Cardiac fibroblast (primary cell): ENCODE data around the gene FAM227B.
A peak's percentile ranks its signal among the peaks of the same experiment; 100 is the strongest.
"Not testable (repeated sequence)": the region's sequence is repeated elsewhere in the genome, so short reads cannot be mapped to it uniquely, and the experiment has no call there.

Experiments
- DNase-seq, 2 donors: peaks; one replicate each; pipeline versions ENCODE4 v3.0.0 to v3.0.0-alpha.2; 2010; ENCODE audit warnings: low read depth in 2 of 2
- H3K4me3 ChIP-seq, 2 donors: replicated peaks in 1 of 2; 1 replicate in 1 of 2; 2 replicates in 1 of 2; pipeline ENCODE4 v1.5.1; 2011; ENCODE audit warnings: low read depth in 2 of 2, low read length in 2 of 2, mild to moderate bottlenecking in 2 of 2, moderate library complexity in 1 of 2
- TF ChIP-seq, protein P1 (sequence below): IDR thresholded peaks from one replicate; pipeline ENCODE4 v1.5.1; 2011; ENCODE audit warnings: low read depth, mild to moderate bottlenecking, low read length, inconsistent platforms

The FAM227B gene

DNA sequence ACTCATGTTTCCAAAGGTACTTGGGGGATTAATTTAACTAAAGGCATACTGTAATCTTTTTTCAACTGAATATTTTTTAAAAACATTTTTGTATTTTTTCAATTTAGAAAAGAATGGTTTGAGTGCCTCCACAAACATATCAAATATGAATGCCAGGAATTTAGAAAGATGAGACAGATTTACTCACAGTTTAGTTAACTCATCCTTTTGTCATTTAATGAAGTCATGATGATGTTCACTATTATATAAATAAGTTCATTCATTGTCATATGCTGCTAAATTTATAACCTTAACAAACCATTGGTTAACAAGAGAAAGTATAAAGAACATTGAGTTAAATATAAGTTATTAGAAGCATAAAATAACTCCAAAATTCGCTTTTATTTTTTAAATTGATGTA, 147.6 kb downstream of the FAM227B start:
- H3K4me3 ChIP-seq: no peak overlapping the region
- TF ChIP-seq, protein P1, sequence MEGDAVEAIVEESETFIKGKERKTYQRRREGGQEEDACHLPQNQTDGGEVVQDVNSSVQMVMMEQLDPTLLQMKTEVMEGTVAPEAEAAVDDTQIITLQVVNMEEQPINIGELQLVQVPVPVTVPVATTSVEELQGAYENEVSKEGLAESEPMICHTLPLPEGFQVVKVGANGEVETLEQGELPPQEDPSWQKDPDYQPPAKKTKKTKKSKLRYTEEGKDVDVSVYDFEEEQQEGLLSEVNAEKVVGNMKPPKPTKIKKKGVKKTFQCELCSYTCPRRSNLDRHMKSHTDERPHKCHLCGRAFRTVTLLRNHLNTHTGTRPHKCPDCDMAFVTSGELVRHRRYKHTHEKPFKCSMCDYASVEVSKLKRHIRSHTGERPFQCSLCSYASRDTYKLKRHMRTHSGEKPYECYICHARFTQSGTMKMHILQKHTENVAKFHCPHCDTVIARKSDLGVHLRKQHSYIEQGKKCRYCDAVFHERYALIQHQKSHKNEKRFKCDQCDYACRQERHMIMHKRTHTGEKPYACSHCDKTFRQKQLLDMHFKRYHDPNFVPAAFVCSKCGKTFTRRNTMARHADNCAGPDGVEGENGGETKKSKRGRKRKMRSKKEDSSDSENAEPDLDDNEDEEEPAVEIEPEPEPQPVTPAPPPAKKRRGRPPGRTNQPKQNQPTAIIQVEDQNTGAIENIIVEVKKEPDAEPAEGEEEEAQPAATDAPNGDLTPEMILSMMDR: no peak
- peak in 1 of 2 donors; percentile 55 for DNase-seq

DNA sequence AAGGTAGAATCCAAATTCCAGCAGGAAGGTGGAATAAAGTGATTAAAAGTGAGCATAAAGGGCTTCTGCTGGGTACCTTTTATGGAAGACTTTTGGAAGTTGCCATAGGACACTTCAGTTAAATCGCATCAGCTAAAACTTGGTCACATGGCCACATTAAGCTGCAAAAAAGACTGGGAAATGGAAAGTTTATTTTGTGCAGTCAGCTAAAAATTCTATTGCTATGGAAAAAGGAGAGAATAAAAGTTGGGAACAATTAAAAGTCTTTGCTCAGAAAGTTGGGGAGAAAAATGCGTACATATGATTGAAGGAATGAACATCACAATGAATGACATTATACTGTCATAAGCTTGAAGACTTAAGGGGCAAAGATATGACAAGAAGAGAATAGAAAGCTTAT, 148.3 kb downstream of the FAM227B start:
- no peak for DNase-seq
- TF ChIP-seq, protein P1: no peak
- H3K4me3 ChIP-seq: no peak overlapping the region

DNA sequence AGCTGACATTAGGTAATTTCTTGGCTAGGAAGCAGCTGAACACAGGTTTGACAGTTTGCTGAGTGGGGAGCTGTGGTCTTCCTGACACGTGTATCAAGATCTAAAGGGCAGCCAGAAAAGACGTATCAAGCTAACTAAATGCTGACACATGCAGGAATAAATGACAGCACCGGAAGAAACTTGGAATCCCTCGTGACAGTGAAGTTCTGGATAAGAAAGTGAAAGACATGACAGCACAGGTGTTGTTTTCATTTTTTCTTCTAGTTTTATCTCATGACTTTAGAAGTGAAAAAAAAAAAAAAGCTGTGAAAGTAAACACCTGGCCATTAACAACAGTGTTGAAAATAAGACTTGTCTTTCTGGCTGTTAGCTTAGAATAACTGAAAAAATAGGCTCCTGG, 148.9 kb downstream of the FAM227B start:
- H3K4me3 ChIP-seq: no peak overlapping the region
- no peak for DNase-seq
- TF ChIP-seq, protein P1: no peak

DNA sequence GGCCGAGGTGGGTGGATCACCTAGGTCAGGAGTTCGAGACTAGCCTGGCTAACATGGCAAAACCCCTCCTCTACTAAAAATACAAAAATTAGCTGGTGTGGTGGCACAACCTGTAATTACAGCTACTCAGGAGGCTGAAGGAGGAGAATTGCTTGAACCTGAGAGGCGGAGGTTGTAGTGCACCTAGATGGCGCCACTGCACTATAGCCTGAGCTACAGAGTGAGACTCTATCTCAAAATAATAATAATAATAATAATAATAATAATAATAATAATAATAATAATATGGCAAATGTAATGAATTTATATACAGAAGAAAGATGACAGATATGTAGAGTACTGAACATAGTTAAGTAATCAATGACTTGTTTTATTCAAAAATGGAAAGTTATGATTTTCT, 149.4 kb downstream of the FAM227B start:
- not testable (repeated sequence) for H3K4me3 ChIP-seq
- TF ChIP-seq, protein P1: peak; percentile 37
- peak in 1 of 2 donors; percentile 34 for DNase-seq

DNA sequence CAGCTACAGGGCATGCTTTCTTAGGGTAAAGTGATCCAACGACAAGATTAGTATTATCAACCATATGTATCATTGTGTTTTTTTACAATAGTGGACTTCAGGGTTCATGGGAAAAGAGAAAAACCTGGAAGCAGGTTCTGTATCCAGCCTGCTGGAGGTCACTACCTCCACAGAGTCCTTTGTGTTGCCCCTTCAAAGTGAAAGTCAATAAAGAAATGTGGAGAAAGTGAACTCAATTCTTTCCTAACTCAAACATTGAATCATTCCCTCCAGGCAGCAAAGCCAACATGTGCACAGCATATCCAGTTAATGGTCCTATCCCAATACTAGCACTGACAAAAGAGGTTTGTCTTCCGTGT, 152.2 kb downstream of the FAM227B start:
- peak; percentile 26 to 28 for DNase-seq
- no peak overlapping the region for H3K4me3 ChIP-seq
- TF ChIP-seq, protein P1: no peak

DNA sequence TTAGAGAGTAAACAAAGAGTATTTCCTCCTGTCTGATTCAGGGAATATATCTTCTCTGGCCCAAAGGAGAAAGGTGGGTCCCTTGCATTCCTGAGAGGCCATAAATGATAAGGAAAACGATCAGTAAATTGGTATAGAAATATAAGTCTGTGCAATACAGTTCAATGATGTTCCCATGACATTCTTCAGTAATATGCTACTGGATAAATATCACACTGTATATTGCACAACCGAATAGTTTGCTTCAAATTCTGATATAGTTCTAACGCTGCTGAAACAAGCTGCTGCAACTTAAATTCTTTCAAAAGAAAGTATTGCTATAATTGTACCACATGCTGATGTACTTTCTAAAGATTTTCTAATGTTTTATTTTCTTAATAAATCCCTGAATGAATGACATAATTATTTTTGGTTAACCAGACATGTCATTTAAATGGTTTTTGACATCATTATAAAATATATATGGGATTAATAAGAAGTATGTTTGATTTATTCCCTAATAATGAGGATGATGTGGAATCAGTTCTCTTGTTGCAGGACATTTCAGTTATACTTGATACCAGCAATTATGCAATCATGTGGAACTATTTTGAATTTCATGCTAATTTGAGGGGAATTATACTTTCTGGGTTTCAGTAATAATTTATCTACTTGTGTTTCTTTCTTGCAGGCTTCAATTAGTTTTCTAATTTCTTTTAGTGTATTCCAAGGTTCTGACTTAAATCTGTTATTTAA, 152.7 kb downstream of the FAM227B start:
- DNase-seq: peak in 1 of 2 donors; percentile 54
- TF ChIP-seq, protein P1: no peak
- no peak overlapping the region for H3K4me3 ChIP-seq

DNA sequence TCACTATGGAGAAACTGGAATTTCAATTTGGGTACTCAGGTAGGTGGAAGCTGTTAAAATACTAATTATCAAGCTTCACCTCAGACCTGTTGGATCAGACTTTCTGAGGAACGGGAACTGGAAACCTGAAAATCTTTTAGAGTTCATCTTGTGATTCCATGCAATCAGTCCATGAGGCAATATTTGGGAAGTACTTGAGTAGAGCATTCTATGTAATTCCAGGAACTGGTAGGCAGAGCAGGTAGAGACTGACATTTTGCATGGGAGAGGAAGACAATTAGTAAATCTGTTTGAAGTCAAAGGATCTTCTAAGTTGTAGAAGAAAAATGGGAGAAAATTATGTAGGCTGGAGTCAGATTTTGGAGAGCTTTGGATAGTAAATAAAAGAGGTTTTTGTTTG, 154.5 kb downstream of the FAM227B start:
- no peak overlapping the region for H3K4me3 ChIP-seq

More for the DNA sequence above, 154.5 kb downstream of the FAM227B start:
- DNase-seq: no peak
- TF ChIP-seq, protein P1: no peak
